GM21360 (cell line): ENCODE results near the gene DBET.
"Not testable (repeated sequence)": the region's sequence is repeated elsewhere in the genome, so short reads cannot be mapped to it uniquely, and the experiment has no call there.

Experiments
- ATAC-seq: cut with Tn5 transposase; IDR thresholded peaks from one replicate; pipeline ENCODE4 v1.9.1; 2021; ENCODE audit warnings: mild to moderate bottlenecking, moderate library complexity; ENCODE audit not compliant: unreplicated experiment

DBET gene

DNA sequence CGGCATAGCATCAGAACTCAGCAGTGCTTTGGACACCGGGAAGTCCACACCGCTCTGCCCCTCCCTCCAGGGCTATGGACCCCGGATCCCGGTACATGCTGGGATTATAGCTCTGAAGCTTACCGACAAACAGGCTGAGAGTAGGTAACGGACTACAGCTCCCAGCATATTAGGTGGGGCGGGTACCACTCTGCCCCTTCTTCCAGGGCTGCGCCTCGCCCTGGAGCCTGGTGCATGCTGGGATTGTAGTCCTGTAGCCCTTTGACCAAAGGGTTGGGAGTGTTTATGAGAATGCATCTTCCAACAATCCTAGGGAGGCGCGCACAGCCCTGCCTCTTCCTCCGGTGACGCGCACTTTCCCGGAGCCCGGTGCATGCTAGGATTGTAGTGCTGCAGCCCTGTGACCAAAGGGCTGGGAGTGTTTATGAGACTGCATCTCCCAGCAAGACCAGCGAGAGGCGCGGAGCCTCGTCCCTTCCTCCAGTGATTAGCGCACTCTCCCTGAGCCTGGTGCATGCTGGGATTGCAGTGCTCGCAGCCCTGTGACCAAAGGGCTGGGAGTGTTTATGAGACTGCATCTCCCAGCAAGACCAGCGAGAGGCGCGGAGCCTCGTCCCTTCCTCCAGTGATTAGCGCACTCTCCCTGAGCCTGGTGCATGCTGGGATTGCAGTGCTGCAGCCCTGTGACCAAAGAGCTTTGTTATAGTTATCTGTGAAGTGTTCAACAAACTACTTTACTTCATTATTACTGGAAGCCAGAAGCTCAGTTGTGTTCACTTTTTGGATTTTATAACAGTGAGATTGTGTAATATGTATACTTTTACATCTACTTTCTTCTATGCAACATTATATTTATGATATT lies 14.7 kb upstream of the DBET start:
- ATAC-seq: not testable (repeated sequence)

DNA sequence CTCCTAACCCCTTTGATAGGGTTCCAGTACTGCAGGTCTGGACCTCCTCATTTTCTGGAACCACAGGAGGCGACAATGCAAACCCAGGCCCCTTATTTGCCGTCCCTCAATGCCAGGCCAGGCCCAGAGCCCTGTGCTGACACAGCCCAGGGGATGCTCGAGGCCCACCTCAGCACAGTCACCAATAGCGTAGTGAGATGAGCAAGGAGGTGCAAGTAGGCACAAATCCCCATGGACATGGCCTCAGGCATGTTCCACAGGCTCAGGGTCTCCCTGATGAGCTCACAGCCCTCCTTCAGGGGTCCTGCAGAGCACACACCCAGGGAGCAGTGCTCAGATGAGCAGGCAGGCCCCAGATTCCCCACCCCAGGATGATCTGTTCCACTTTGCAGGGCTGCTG lies 5.3 kb upstream of the DBET start:
- not testable (repeated sequence) for ATAC-seq

DNA sequence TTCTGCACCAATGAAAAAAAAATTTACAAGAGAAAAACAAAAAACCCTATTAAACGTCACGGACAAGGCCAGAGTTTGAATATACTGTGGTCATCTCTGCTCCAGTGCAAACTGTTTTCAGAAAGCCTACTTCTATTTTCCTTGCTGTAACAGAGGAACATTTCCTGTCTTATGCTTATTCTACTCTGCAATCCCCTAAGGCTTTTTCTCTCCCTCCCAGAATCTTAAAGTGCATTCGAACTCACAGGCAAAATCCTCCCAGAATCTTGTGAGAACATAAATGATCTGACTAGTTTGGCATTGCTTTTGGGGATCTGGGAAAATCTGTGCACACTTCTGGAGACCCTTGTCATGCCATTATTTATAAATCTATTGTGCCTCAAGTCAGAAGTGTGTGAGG lies 503 bp downstream of the DBET start:
- ATAC-seq: not testable (repeated sequence)

DNA sequence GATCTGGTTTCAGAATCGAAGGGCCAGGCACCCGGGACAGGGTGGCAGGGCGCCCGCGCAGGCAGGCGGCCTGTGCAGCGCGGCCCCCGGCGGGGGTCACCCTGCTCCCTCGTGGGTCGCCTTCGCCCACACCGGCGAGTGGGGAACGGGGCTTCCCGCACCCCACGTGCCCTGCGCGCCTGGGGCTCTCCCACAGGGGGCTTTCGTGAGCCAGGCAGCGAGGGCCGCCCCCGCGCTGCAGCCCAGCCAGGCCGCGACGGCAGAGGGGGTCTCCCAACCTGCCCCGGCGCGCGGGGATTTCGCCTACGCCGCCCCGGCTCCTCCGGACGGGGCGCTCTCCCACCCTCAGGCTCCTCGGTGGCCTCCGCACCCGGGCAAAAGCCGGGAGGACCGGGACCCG lies 4.0 kb downstream of the DBET start:
- not testable (repeated sequence) for ATAC-seq

DNA sequence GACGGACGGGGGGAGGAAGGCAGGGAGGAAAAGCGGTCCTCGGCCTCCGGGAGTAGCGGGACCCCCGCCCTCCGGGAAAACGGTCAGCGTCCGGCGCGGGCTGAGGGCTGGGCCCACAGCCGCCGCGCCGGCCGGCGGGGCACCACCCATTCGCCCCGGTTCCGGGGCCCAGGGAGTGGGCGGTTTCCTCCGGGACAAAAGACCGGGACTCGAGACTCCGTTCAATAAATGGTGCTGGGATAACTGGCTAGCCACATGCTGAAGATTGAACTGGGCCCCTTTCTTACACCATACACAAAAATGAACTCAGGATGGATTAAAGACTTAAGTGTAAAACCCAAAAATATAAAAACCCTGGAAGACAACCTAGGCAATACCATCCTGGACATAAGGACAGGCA lies 28.8 kb downstream of the DBET start:
- not testable (repeated sequence) for ATAC-seq

DNA sequence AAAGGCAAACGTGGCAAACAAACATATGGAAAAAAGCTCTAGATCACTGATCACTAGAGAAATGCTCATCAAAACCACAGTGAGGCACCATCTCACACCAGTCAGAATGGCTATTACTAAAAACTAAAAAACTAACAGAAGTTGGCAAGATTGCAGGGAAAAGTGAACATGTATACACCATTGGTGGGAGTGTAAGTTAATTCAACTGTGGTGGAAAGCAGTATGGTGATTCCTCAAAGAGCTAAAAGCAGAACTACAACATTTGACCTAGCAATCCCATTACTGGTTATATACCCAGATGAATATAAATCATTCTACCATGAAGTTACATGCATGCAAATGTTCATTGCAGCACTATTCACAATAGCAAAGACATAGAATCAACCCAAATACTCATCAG lies 29.7 kb downstream of the DBET start:
- not testable (repeated sequence) for ATAC-seq

DNA sequence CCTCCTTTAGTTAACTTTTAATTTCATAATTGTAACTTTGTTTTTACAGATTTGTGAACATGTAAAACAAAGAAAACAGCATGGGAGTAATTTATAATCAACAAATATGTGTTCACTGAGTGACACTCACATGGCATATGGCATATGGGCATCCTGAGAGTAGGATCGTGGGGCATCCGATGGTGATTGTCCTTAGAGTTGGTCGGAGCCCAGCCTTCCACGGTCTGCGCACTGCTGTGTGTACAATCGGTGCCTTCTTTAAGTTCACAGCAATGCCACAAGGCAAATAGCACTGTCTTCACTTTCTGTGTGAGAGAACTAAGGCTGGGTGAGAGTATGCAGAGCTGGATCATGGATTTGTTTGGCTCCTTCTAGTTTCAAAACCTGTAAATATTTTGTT lies 31.0 kb downstream of the DBET start:
- not testable (repeated sequence) for ATAC-seq

DNA sequence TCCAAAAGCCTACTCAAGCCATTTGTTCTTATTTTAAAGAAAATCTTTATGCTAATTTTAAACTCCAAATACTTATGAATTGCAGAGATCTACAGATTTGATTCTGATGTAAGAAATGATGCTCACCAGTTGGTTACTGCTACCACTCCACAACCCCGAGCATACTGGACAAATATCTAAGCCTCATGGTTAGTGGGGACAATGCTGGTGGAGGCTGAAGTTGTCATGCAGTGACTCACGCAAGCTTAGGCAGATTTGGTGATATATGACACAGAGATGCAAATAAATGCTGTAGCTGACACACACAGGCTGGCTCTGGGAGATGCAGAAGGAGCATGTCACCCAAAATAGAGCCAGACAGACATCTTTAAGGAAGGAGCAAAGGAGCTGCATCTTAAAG lies 35.3 kb downstream of the DBET start:
- ATAC-seq: not testable (repeated sequence)

DNA sequence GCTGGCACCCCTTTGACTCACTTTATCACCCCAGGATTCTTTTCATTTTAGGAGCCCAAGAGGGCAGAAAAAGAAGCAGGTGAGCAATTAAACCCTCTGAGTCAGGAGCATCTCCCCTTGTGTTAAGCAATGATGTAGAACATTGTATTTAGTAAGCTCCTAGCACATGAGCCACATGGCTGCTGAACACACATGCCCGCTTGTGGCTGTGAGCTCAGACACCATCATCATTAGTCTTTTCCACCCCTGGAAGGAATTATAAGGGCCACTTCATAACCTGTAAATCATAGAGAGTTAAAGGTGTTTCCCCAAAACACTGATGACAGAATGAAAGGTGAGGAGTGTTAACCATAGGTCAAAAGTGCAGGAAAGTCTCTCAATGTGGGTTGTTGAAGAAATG lies 37.2 kb downstream of the DBET start:
- not testable (repeated sequence) for ATAC-seq

DNA sequence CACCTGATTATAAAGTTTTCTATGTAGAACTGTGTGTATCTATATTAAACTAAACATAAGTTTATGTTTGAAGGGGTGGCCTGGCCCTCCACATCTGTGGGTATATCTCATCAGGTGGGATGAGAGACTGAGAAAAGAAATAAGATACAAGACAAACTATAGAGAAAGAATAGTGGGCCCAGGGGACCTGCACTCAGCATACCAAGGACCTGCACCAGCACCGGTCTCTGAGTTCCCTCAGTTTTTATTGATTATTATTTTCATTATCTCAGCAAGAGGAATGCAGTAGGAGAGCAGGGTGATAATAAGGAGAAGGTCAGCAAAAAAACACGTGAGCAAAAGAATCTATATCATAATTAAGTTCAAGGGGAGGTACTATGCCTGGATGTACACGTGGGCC lies 41.9 kb downstream of the DBET start:
- ATAC-seq: not testable (repeated sequence)

DNA sequence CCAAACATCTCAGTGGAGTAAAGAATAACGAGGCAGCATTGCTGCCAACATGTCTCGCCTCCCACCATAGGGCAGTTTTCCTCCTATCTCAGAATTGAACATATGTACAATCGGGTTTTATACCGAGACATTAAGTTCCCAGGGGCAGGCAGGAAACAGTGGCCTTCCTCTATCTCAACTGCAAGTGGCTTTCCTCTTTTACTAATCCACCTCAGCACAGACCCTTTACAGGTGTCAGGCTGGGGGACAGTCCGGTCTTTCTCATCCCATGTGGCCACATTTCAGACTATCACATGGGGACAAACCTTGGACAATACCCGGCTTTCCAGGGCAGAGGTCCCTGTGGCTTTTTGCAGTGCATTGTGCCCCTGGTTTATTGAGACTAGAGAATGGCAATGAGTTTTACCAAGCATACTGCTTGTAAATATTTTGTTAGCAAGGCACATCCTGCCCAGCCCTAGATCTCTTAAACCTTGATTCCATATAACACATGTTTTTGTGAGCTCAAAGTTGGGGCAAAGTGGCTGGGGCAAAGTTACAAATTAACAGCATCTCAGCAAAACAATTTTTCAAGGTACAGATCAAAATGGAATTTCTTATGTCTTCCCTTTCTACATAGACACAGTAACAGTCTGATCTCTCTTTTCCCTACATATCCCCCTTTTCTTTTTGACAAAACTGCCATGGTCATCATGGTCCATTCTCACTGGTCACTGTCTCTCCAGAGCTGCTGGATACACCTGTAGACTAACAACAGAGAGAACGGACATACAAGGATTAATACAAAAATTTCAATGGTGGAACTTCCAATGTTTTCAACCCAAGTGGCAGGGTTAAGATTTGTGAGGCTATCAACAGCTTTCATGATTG lies 42.5 kb downstream of the DBET start:
- ATAC-seq: not testable (repeated sequence)

DNA sequence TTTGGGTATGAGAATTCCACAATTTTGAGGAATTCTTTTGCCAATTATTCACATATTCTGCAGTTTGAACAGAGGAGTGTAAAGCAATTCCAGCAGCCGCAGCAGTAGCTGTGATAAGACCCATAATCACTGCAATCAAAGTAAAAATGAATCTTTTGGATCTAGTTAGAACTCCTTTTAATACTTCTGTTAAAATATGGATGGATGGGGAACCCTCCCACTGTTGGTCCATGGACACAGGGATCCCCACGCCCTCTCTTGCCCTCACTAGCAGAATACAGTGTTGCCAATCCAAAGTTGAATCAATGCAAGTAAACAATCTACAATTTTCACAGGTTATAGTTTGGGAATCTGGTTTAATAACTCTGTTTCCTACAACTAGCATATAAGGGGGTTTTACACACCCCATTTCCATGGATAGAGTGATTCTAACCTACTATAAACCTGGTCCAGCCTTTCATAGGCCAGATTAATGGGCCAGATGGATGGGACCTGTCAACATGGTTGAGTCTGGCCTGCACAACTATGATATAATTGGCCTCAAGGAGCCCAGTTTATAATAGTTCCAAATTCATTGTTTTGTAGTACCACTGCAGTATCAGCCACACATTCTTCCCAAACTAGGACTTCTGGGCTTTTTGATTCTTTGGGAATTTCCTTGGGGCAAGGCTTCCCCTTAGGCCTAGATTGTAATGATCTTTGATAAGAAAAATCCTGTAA lies 43.6 kb downstream of the DBET start:
- ATAC-seq: not testable (repeated sequence)

DNA sequence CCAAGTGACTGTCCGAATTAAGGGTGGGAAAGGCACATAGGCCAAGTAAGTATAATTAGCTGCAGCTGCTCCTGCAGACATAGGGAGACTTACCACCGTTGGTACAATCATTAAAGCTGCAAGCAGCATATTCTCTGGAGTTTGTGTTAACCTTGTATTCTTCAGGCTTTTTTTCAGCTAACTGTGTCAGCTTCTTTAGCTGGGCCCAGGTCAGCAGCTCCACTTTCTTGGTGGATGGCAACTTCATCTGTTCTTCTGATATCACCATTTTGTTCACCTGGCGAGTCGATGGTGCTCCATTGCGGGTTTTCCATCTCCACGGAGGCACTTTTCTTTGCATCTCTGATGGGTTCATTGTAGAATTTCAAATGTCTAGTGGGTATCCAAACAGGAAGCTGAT lies 44.5 kb downstream of the DBET start:
- not testable (repeated sequence) for ATAC-seq

DNA sequence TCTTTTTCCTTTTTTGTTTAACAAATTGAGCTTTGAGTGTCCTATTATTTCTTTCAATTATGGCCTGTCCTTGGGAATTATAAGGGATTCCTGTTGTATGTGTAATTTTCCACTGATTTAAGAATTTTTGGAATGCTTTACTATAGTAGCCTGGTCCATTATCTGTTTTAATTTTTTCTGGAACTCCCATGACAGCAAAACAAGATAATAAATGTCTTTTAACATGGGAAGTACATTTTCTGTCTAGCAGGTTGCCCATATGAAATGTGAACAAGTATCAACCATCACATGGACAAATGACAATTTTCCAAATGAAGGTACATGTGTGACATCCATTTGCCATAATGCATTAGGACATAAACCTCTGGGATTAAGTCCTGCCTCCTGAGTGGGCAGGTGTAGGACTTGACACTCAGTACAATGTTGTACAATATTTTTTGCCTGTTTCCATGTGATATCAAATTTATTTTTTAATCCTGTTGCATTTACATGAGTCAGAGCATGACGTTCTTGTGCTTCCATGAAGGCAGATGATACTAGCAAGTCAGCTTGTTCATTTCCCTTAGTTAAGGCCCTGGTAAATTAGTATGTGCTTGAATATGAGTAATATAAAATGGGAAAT lies 45.2 kb downstream of the DBET start:
- not testable (repeated sequence) for ATAC-seq

DNA sequence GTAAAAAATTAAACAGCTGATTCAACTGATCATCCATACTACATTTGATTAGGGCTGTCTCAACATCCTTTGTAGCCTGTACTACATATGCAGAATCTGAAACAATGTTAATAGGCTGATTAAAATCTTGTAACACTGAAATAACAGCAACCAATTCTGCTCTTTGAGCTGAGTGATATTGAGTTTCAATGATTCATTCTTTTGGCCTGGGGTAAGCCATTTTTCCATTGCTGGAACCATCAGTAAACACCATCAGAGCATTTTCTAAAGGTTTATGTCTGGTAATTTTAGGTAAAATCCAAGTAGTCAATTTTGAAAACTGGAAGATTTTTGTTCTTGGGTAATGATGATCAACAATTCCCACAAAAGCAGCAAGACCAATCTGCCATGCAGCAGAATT lies 45.7 kb downstream of the DBET start:
- ATAC-seq: not testable (repeated sequence)

DNA sequence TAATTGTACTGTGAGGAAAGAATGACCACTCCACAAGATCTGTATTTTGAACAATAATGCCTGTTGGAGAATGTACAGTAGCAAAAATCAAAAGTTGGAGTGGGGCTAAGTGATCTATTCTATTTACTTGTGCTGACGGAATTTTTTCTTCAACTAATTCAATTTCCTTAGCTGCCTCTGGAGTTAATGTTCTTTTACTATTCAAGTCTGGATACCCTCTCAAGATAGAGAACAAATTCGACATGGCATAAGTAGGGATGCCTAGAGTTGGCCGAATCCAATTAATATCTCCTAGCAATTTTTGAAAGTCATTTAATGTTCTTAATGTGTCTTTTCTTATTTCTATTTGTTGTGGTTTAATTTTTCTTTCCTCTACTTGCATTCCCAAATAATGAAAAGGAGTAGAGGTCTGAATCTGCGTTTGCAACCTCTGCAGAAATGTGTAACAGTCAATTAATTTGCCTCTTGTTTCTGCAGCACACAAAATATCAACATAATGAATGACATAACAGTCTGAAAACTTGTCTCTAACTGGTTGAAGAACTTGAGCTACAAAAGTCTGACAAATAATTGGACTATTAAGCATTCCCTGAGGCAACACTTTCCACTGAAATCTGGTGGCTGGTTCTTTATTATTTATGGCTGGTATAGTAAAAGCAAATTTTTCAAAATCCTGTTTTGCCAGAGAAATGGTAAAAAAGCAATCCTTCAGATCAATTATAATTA lies 46.4 kb downstream of the DBET start:
- not testable (repeated sequence) for ATAC-seq

DNA sequence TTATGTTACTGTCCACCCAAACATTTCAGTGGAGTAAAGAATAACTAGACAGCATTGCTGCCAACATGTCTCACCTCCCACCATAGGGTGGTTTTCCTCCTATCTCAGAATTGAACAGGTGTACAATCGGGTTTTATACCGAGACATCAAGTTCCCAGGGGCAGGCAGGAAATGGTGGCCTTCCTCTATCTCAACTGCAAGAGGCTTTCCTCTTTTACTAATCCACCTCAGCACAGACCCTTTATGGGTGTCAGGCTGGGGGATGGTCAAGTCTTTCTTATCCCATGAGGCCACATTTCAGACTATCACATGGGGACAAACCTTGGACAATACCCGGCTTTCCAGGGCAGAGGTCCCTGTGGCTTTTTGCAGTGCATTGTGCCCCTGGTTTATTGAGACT lies 48.6 kb downstream of the DBET start:
- not testable (repeated sequence) for ATAC-seq

DNA sequence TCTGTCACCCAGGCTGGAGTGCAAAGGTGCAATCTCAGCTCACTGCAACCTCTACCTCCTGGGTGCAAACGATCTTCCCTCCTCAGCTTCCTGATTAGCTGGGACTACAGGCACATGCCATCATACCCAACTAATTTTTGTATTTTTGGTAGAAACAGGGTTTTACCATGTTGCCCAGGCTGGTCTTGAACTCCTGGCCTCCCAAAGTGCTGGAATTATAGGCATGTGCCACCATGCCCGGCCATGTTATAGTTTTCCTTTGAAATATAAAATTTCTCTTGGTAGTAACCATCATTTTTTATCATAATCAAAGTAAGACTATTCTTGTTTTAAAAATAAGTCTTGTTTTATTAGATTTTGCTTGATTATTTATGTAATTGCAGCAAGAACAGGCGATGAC lies 50.7 kb downstream of the DBET start:
- ATAC-seq: not testable (repeated sequence)
